Natural killer cell (primary cell): ENCODE results near the gene MIER2. TPM values are rescaled to one million over a fixed set of nuclear protein-coding genes. Genes with fewer than 3 reads are reported as not detected.

Experiments used
- ATAC-seq, 3 donors: fragments of 150-1000 bp in 2 of 3; fragments of 200-7000 bp in 1 of 3; cut with Tn5 transposase; 1 replicate in 1 of 3; 2 replicates in 2 of 3; pipeline ENCODE4 v1.10.0; 2021; ENCODE audit warnings: mild to moderate bottlenecking in 2 of 3, moderate library complexity in 2 of 3
- DNase-seq, 2 donors: peaks; one replicate each; pipeline versions ENCODE4 v3.0.0 to v3.0.0-alpha.2; 2013 to 2021; ENCODE audit warnings: mixed read lengths in 1 of 2
- H3K27ac ChIP-seq: one replicate; pipeline ENCODE4 v1.5.1; 2013; ENCODE audit warnings: mild to moderate bottlenecking, low read length
- H3K27me3 ChIP-seq: one replicate; pipeline ENCODE4 v1.6.1; 2013; ENCODE audit warnings: low read length; ENCODE audit not compliant: control insufficient read depth, insufficient read depth
- H3K36me3 ChIP-seq: one replicate; pipeline ENCODE4 v1.6.1; 2013; ENCODE audit warnings: low read length; ENCODE audit not compliant: control insufficient read depth, insufficient read depth
- H3K4me1 ChIP-seq: one replicate; pipeline ENCODE4 v1.6.1; 2013; ENCODE audit warnings: low read length; ENCODE audit not compliant: control insufficient read depth, insufficient read depth
- H3K4me3 ChIP-seq: one replicate; pipeline ENCODE4 v1.5.1; 2013; ENCODE audit warnings: low read length
- H3K9me3 ChIP-seq: one replicate; pipeline ENCODE4 v1.6.1; 2013; ENCODE audit warnings: low read length; ENCODE audit not compliant: control insufficient read depth, insufficient read depth
- H3K27ac Mint-ChIP-seq, 2 donors: one replicate each; pipeline ENCODE4 v1.8.0; 2022; ENCODE audit warnings: mild to moderate bottlenecking in 2 of 2, mixed read lengths in 2 of 2, moderate library complexity in 1 of 2
- H3K27me3 Mint-ChIP-seq, 2 donors: one replicate each; pipeline ENCODE4 v1.8.0; 2022; ENCODE audit warnings: low read depth in 2 of 2, mixed read lengths in 2 of 2
- H3K36me3 Mint-ChIP-seq: one replicate; pipeline ENCODE4 v1.8.0; 2022; ENCODE audit warnings: mixed read lengths
- H3K4me1 Mint-ChIP-seq, 2 donors: one replicate each; pipeline ENCODE4 v1.8.0; 2022; ENCODE audit warnings: mixed read lengths in 2 of 2
- H3K4me3 Mint-ChIP-seq: one replicate; pipeline ENCODE4 v1.8.0; 2022; ENCODE audit warnings: mild to moderate bottlenecking, moderate library complexity, mixed read lengths
- H3K9me3 Mint-ChIP-seq, 2 donors: one replicate each; pipeline ENCODE4 v1.8.0; 2022; ENCODE audit warnings: mixed read lengths in 2 of 2
- WGBS: methylation state at CpG from one replicate; pipeline ENCODE4 v1.1.7; 2013; ENCODE audit warnings: missing lambda C conversion rate; ENCODE audit not compliant: insufficient coverage; 5-methylcytosine and 5-hydroxymethylcytosine counted together
- intact Hi-C: fragments of 100-400 bp; cut with micrococcal nuclease; formaldehyde crosslinking; loops from one replicate; pipeline ENCODE4 v1.14.2; 2022
- total RNA-seq, 4 donors: library from RNA; stranded (reverse); fragments of 120-200 nt in 1 of 4; gene quantifications; one replicate each; pipeline versions ENCODE4 v1.2.3 to v1.2.4, GENCODE V29; 2013 to 2022
- TF ChIP-seq, protein P1 (sequence below): fragments of 200-600 bp; IDR thresholded peaks from one replicate; pipeline ENCODE4 v1.8.0; 2022; ENCODE audit warnings: antibody characterized with exemption

MIER2 gene
- total RNA-seq, 3 donors from 2014 or later (not counting 1 experiment from before 2014, with no cell fraction given), result 14.8 to 17.7 (median 15.4) TPM

DNA sequence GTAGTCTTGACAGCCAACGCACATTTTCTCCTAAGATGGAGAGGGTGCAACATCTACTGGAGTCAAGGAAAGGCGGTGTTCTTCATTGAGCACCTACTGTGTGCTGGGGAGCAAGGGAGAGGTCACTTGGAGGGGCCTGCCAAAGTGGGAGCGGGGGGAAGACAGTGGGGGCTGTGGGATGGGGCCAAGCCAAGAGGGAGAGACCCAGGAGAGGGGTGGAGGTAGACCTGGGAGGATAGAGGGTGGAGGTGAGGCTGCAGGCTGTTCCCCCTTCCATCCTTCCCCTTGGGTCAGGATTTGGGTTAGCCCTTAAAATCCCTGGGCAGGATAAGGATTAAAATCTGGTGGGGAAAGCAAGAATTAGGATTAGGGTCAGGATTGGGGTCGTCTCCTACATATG is 51.6 kb downstream of the MIER2 start:
- Mint-ChIP-seq H3K27ac (no peak overlapping the region), H3K27me3 (peaks cover 14 to 29% of the 10 kb centered on the region in 2 donors), H3K4me3 (no peak overlapping the region), H3K36me3 (no peaks in the 10 kb centered on the region), H3K4me1 (peaks cover 0 to 21% of the 10 kb centered on the region in 2 donors), H3K9me3 (no peaks in the 10 kb centered on the region)
- no peaks in the 10 kb centered on the region for H3K9me3 ChIP-seq
- H3K4me3 ChIP-seq, result no peak overlapping the region
- peaks cover 28% of the 10 kb centered on the region for H3K27me3 ChIP-seq
- TF ChIP-seq, protein P1, sequence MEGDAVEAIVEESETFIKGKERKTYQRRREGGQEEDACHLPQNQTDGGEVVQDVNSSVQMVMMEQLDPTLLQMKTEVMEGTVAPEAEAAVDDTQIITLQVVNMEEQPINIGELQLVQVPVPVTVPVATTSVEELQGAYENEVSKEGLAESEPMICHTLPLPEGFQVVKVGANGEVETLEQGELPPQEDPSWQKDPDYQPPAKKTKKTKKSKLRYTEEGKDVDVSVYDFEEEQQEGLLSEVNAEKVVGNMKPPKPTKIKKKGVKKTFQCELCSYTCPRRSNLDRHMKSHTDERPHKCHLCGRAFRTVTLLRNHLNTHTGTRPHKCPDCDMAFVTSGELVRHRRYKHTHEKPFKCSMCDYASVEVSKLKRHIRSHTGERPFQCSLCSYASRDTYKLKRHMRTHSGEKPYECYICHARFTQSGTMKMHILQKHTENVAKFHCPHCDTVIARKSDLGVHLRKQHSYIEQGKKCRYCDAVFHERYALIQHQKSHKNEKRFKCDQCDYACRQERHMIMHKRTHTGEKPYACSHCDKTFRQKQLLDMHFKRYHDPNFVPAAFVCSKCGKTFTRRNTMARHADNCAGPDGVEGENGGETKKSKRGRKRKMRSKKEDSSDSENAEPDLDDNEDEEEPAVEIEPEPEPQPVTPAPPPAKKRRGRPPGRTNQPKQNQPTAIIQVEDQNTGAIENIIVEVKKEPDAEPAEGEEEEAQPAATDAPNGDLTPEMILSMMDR, result no peak
- H3K27ac ChIP-seq, result no peak overlapping the region
- H3K4me1 ChIP-seq, result peaks cover 23% of the 10 kb centered on the region
- ATAC-seq (no peak), DNase-seq (no peak)
- no peaks in the 10 kb centered on the region for H3K36me3 ChIP-seq
- 90% methylated on average over 4 of the region's 4 CpGs for WGBS
- intact Hi-C loops, result no loop called here

DNA sequence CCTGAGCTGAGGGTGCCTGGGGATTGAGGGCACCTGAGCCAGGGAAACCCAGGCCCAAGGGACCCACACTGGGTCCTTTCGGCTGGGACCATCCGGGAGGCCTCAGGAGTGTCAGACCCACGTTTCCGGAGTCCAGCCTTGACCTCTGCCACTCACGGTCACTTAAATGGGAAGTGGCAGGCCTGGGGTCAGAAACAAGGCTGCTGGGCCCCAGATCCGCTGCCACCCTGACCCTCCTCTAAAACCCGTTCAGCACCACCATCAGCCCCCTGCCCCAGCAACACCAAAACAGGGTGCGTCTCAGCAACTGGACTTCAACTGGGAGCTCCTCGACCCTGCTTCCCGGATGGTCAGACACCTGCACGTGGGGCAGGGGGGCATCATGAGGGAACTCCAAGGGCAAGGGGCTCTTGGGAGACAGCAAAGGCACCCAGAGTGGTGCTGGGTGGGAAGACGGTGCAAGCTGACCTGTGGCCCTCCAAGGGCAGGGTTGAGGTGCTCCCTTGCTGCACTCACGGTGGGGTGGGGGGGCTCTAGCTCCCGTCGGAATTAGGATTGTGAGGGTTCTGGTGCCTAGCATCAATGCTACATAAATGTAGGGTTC is 52.2 kb downstream of the MIER2 start:
- Mint-ChIP-seq H3K4me1 (peaks cover 0 to 21% of the 10 kb centered on the region in 2 donors), H3K36me3 (no peaks in the 10 kb centered on the region), H3K4me3 (no peak overlapping the region), H3K27me3 (peaks cover 14 to 29% of the 10 kb centered on the region in 2 donors), H3K27ac (no peak overlapping the region), H3K9me3 (no peaks in the 10 kb centered on the region)
- H3K36me3 ChIP-seq, result no peaks in the 10 kb centered on the region
- 92% methylated on average over 15 of the region's 15 CpGs for WGBS
- peaks cover 28% of the 10 kb centered on the region for H3K27me3 ChIP-seq
- intact Hi-C loops, result no loop called here
- DNase-seq (no peak), ATAC-seq (no peak)
- H3K4me1 ChIP-seq, result peaks cover 23% of the 10 kb centered on the region
- H3K27ac ChIP-seq, result no peak overlapping the region
- TF ChIP-seq, protein P1, result no peak
- H3K4me3 ChIP-seq, result no peak overlapping the region
- H3K9me3 ChIP-seq, result no peaks in the 10 kb centered on the region

DNA sequence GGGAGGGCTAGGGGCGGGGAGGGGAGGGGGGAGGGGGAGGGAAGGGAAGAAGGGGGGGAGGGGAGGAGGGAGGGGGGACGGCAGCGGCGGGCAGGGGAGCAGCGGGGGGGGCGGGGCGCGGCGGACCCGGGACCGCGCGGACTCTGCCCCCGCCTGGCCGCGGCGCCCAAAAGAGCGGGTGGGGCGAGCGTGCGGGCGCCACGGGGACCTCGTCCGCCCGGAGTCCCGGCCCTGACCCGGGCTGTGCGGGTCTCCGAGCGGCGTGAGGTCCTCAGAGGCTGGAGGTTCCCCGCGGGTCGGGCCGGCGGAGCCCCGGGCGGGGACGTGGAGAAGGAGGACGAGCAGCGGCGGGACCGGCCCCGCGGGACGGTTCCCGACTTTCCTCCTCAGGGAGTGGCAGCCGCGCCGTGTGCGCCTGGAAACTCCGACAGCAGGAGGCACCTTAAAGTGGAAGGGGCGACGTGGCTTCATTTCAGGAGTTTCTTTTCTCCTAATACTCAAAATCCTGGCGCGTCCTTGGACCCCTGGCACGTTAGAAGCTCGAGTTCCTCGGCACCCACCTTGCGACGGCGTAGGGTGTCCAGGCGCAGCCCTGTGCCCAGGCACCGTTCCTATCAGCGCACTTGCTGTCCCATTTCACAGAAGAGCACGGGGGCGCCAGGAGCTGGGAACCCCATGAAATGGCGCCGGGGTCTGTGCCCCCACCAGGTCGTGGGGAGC is 52.9 kb downstream of the MIER2 start:
- intact Hi-C loops, result no loop called here
- no peaks in the 10 kb centered on the region for H3K9me3 ChIP-seq
- H3K4me3 ChIP-seq, result no peak overlapping the region
- Mint-ChIP-seq H3K36me3 (no peaks in the 10 kb centered on the region), H3K4me1 (peaks cover 0 to 21% of the 10 kb centered on the region in 2 donors), H3K27me3 (peaks cover 14 to 29% of the 10 kb centered on the region in 2 donors), H3K27ac (no peak overlapping the region), H3K9me3 (no peaks in the 10 kb centered on the region), H3K4me3 (peak overlapping the region; percentile 50)
- DNase-seq (no peak), ATAC-seq (no peak)
- peaks cover 23% of the 10 kb centered on the region for H3K4me1 ChIP-seq
- H3K27me3 ChIP-seq, result peaks cover 28% of the 10 kb centered on the region
- TF ChIP-seq, protein P1, result no peak
- WGBS, result 41% methylated on average over 70 of the region's 71 CpGs
- no peak overlapping the region for H3K27ac ChIP-seq
- no peaks in the 10 kb centered on the region for H3K36me3 ChIP-seq
